ENCODE data around the gene CYP2C19.

- TF ChIP-seq CTCF (IDR thresholded peaks at IDR 0.05) (no peak), EP300 (IDR thresholded peaks at IDR 0.05) (no peak)
Measured at GRCh38 chr10:94785211-94785610, 22.7 kb downstream of the CYP2C19 start.

Measured in tibial nerve (tissue), 4 donors.